Naive thymus-derived CD4-positive, alpha-beta T cell (primary cell): Measurements from ENCODE around the gene TBCD. TPM values are rescaled to one million over a fixed set of nuclear protein-coding genes. Genes with fewer than 3 reads are reported as not detected.

Experiments
- ATAC-seq: fragments of 150-1000 bp; cut with Tn5 transposase; 2 replicates; pipeline ENCODE4 v1.10.0; 2021; ENCODE audit warnings: mild to moderate bottlenecking, moderate library complexity
- CTCF ChIA-PET: fragments of 350-600 bp; sonication (Branson Sonifier 250); formaldehyde crosslinking; loops from one replicate; lab custom pipeline; 2021; ENCODE audit warnings: antibody characterized with exemption; lab: Charles Lee
- POLR2A ChIA-PET: fragments of 350-600 bp; sonication (Branson Sonifier 250); formaldehyde crosslinking; loops from one replicate; lab custom pipeline; 2021; ENCODE audit warnings: antibody characterized with exemption, inconsistent platforms; lab: Charles Lee
- DNase-seq, 9 donors: peaks; one replicate each; pipeline versions ENCODE4 v3.0.0 to v3.0.0-alpha.2; 2020 to 2022; ENCODE audit warnings: mixed read lengths in 1 of 9
- H3K27ac ChIP-seq: one replicate; pipeline ENCODE4 v1.7.0; 2013; ENCODE audit warnings: mild to moderate bottlenecking, low read depth, low read length, moderate library complexity
- H3K27me3 ChIP-seq, 2 donors: one replicate each; pipeline ENCODE4 v1.7.0; 2013; ENCODE audit warnings: low read length in 2 of 2, mild to moderate bottlenecking in 2 of 2, moderate library complexity in 2 of 2; ENCODE audit not compliant: control insufficient read depth in 2 of 2, insufficient read depth in 2 of 2
- H3K36me3 ChIP-seq, 3 experiments: 1 replicate in 2 of 3; 2 replicates in 1 of 3; pipeline ENCODE4 v1.7.0; 2013; ENCODE audit warnings: low read length in 3 of 3, mild to moderate bottlenecking in 3 of 3, moderate library complexity in 1 of 3; ENCODE audit not compliant: insufficient read depth in 3 of 3, control insufficient read depth in 2 of 3
- H3K4me1 ChIP-seq, 2 donors: one replicate each; pipeline ENCODE4 v1.7.0; 2013; ENCODE audit warnings: low read length in 2 of 2, mild to moderate bottlenecking in 2 of 2, moderate library complexity in 1 of 2; ENCODE audit not compliant: control insufficient read depth in 2 of 2, insufficient read depth in 2 of 2
- H3K4me3 ChIP-seq: 2 replicates; pipeline ENCODE4 v1.7.0; 2013; ENCODE audit warnings: mild to moderate bottlenecking, low read length
- H3K9me3 ChIP-seq, 3 experiments: 1 replicate in 2 of 3; 2 replicates in 1 of 3; pipeline ENCODE4 v1.7.0; 2013; ENCODE audit warnings: low read length in 3 of 3; ENCODE audit not compliant: control insufficient read depth in 2 of 3
- H3K27ac Mint-ChIP-seq, 9 donors: one replicate each; pipeline ENCODE4 v1.8.0; 2020 to 2022; ENCODE audit warnings: mixed read lengths in 9 of 9, mild to moderate bottlenecking in 8 of 9, moderate library complexity in 5 of 9, inconsistent platforms in 2 of 9
- H3K27me3 Mint-ChIP-seq, 5 donors: one replicate each; pipeline ENCODE4 v1.8.0; 2021 to 2022; ENCODE audit warnings: mixed read lengths in 5 of 5, mild to moderate bottlenecking in 1 of 5
- H3K36me3 Mint-ChIP-seq, 5 donors: one replicate each; pipeline ENCODE4 v1.8.0; 2020 to 2022; ENCODE audit warnings: mixed read lengths in 5 of 5, mild to moderate bottlenecking in 3 of 5, inconsistent platforms in 1 of 5
- H3K4me1 Mint-ChIP-seq, 7 donors: one replicate each; pipeline ENCODE4 v1.8.0; 2020 to 2022; ENCODE audit warnings: mixed read lengths in 7 of 7, mild to moderate bottlenecking in 3 of 7, inconsistent platforms in 1 of 7
- H3K4me3 Mint-ChIP-seq, 10 donors: one replicate each; pipeline ENCODE4 v1.8.0; 2020 to 2022; ENCODE audit warnings: mild to moderate bottlenecking in 10 of 10, mixed read lengths in 10 of 10, moderate library complexity in 6 of 10, inconsistent platforms in 2 of 10
- H3K9me3 Mint-ChIP-seq, 11 donors: one replicate each; pipeline ENCODE4 v1.8.0; 2020 to 2022; ENCODE audit warnings: mixed read lengths in 11 of 11, mild to moderate bottlenecking in 4 of 11, inconsistent platforms in 1 of 11, moderate library complexity in 1 of 11
- intact Hi-C, 2 donors: fragments of 100-400 bp; cut with micrococcal nuclease; formaldehyde crosslinking; loops; one replicate each; pipeline ENCODE4 v1.15.1; 2023
- polyA plus RNA-seq, 2 donors: library from polyadenylated mRNA; unstranded; fragments of 300-500 nt; fragmentation: Illumina TruSeq; gene quantifications; one replicate each; pipeline ENCODE4 v1.2.3, GENCODE V29; 2021
- total RNA-seq, 6 experiments: library from RNA in 5 of 6; stranded (reverse) in 5 of 6; gene quantifications; 1 replicate in 5 of 6; 2 replicates in 1 of 6; pipeline ENCODE4 v1.2.3 and lab custom pipeline; 2021 to 2026

TBCD gene
- 100 to 1,000 TPM in 4 of 5 experiments, 10 to 100 TPM in 1; 99.2 to 255 (median 226) TPM for total RNA-seq
- 100 to 1,000 TPM in 1 of 2 donors, 10 to 100 TPM in 1; 61.5 to 103 TPM for polyA plus RNA-seq
- total RNA-seq (lab: John Stamatoyannopoulos, UW), result 146 reads per million, percentile 90 among the genes with 10 or more reads in this experiment

- peaks cover 7 to 8% of the 10 kb centered on the region in 2 donors for H3K4me1 ChIP-seq
- no peaks in the 10 kb centered on the region for H3K9me3 ChIP-seq
- H3K36me3 ChIP-seq, result peaks cover 0 to 7% (median 0%) of the 10 kb centered on the region in 3 experiments
- ChIA-PET CTCF (no interaction called here), POLR2A (no interaction called here)
- H3K36me3 Mint-ChIP-seq, result peaks cover 0 to 4% (median 3%) of the 10 kb centered on the region in 5 donors
- peak; percentile 80 to 95 (median 90) for DNase-seq
- intact Hi-C loops, result loop anchor here (1.0 to 5.0 kb wide), 7 partner anchors 35 to 729 kb away; partner anchors contain the start of genes FN3KRP (in 2 of the 2), WDR45B (in 2 of the 2), CENPX (in 1 of the 2) and HEXD (in 1 of the 2)
- no peaks in the 10 kb centered on the region for H3K27me3 ChIP-seq
- peak; percentile 91 for ATAC-seq
- H3K27ac ChIP-seq, result peak within 1 kb of the TSS; percentile 74
- H3K4me3 ChIP-seq, result peak within 1 kb of the TSS; percentile 80
- peak within 1 kb of the TSS; percentile 68 to 91 (median 80) for H3K4me3 Mint-ChIP-seq
- peak within 1 kb of the TSS in 7 of 9 donors; percentile 11 to 77 (median 58) for H3K27ac Mint-ChIP-seq
- peaks cover 0 to 15% (median 0%) of the 10 kb centered on the region in 11 donors for H3K9me3 Mint-ChIP-seq
- no peaks in the 10 kb centered on the region for H3K27me3 Mint-ChIP-seq
- peaks cover 18 to 34% (median 26%) of the 10 kb centered on the region in 7 donors for H3K4me1 Mint-ChIP-seq
Measured at GRCh38 chr17:82751571-82752370, at the start of gene TBCD. TBCD (plus strand) TSS chr17:82752065; CDS start chr17:82752194, 129 bp downstream.

GRCh38 chr17:82702231-82702927 is 49.5 kb upstream of the TBCD start:
- ChIA-PET POLR2A (no interaction called here), CTCF (no interaction called here)
- no peaks in the 10 kb centered on the region for H3K27me3 ChIP-seq
- no peaks in the 10 kb centered on the region for H3K9me3 ChIP-seq
- Mint-ChIP-seq H3K9me3 (no peaks in the 10 kb centered on the region), H3K27ac (no peak overlapping the region), H3K4me1 (peaks cover 0 to 11% (median 7%) of the 10 kb centered on the region in 7 donors), H3K27me3 (peaks cover 0 to under 1% (median 0%) of the 10 kb centered on the region in 5 donors), H3K4me3 (no peak overlapping the region), H3K36me3 (no peaks in the 10 kb centered on the region)
- ATAC-seq (no peak), DNase-seq (no peak)
- H3K27ac ChIP-seq, result no peak overlapping the region
- H3K4me1 ChIP-seq, result peaks cover 1 to 2% of the 10 kb centered on the region in 2 donors
- H3K36me3 ChIP-seq, result no peaks in the 10 kb centered on the region
- no peak overlapping the region for H3K4me3 ChIP-seq
- intact Hi-C loops, result no loop called here

- POLR2A ChIA-PET, result no interaction called here
- H3K27me3 Mint-ChIP-seq, result no peaks in the 10 kb centered on the region
Measured at GRCh38 chr17:82703036-82703745, 48.7 kb upstream of the TBCD start.

DNA sequence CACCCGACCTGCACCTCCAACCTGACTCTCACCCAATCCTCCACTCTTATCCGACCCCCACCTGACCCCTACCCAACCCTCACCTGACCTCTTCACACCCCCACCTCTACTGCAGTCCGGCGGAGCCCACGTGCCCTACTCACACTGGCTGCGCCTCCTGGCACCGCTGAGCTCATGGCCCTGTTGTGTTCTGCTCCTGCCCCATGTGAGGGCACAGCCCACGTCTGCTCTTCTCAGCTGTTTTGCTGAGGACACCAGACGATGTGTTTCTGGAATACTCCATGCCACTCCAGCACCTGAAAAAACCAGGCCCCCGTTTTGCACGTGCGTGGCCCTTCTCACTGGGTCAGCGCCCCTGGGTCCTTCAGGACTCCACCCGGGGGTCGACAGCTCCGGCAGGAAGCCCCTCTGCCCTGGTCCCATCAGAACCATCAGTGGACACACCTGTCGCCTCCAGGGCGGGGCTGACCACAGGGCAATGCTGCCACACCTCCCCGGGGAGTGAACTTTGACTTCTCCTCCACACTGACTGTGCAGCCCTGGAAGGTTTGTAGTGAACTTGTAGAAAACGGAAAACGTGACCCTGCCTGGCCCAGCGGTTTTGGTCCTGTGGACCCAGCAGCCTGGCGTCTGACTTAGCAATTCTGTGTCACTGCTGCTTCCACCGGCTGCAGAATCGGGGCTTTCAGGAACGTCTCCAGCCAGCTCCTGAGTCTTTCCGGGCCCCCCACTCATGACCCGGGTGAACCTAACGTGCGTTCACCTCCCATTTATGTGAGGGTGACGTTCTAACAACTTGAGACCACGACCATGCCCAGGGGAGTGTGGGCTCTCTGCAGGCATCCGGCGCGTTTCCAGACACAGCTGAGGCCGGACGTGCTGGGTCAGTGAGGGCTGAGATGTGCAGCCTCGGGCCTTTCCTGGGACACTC is 47.7 kb upstream of the TBCD start:
- Histone ChIP-seq H3K4me3 (no peak overlapping the region), H3K9me3 (no peaks in the 10 kb centered on the region), H3K27ac (no peak overlapping the region), H3K36me3 (no peaks in the 10 kb centered on the region), H3K27me3 (no peaks in the 10 kb centered on the region), H3K4me1 (no peaks in the 10 kb centered on the region)
- DNase-seq (no peak), ATAC-seq (no peak)
- CTCF ChIA-PET, result no interaction called here
- Mint-ChIP-seq H3K9me3 (no peaks in the 10 kb centered on the region), H3K4me3 (no peak overlapping the region), H3K4me1 (peaks cover 0 to 7% (median 6%) of the 10 kb centered on the region in 7 donors), H3K27me3 (no peaks in the 10 kb centered on the region), H3K27ac (no peak overlapping the region), H3K36me3 (no peaks in the 10 kb centered on the region)
- intact Hi-C loops, result no loop called here
- POLR2A ChIA-PET, result no interaction called here

More at GRCh38 chr17:82703036-82703745, 48.7 kb upstream of the TBCD start:
- H3K27me3 ChIP-seq, result no peaks in the 10 kb centered on the region
- no peak overlapping the region for H3K27ac ChIP-seq
- no peaks in the 10 kb centered on the region for H3K36me3 Mint-ChIP-seq
- no peak for ATAC-seq
- intact Hi-C loops, result no loop called here
- H3K9me3 ChIP-seq, result no peaks in the 10 kb centered on the region
- peaks cover 0 to 11% (median 7%) of the 10 kb centered on the region in 7 donors for H3K4me1 Mint-ChIP-seq
- H3K27ac Mint-ChIP-seq, result no peak overlapping the region
- no peaks in the 10 kb centered on the region for H3K4me1 ChIP-seq
- CTCF ChIA-PET, result no interaction called here
- no peaks in the 10 kb centered on the region for H3K36me3 ChIP-seq
- DNase-seq, result no peak
- H3K9me3 Mint-ChIP-seq, result no peaks in the 10 kb centered on the region
- H3K4me3 Mint-ChIP-seq, result no peak overlapping the region
- no peak overlapping the region for H3K4me3 ChIP-seq

GRCh38 chr17:82704886-82705285 is 47.0 kb upstream of the TBCD start:
- intact Hi-C loops, result no loop called here

More at GRCh38 chr17:82704886-82705285, 47.0 kb upstream of the TBCD start:
- Histone ChIP-seq H3K27ac (no peak overlapping the region), H3K27me3 (no peaks in the 10 kb centered on the region), H3K4me3 (no peak overlapping the region), H3K4me1 (no peaks in the 10 kb centered on the region), H3K36me3 (no peaks in the 10 kb centered on the region), H3K9me3 (no peaks in the 10 kb centered on the region)
- Mint-ChIP-seq H3K4me1 (peaks cover 0 to under 1% (median 0%) of the 10 kb centered on the region in 7 donors), H3K27me3 (no peaks in the 10 kb centered on the region), H3K27ac (no peak overlapping the region), H3K36me3 (no peaks in the 10 kb centered on the region), H3K4me3 (no peak overlapping the region), H3K9me3 (no peaks in the 10 kb centered on the region)
- ATAC-seq, result no peak
- CTCF ChIA-PET, result no interaction called here
- POLR2A ChIA-PET, result no interaction called here
- no peak for DNase-seq
